HG03159 (cell line): Measurements from ENCODE around the gene RFX7.
"Not testable (repeated sequence)": the region's sequence is repeated elsewhere in the genome, so short reads cannot be mapped to it uniquely, and the experiment has no call there.

Experiments
- ATAC-seq: cut with Tn5 transposase; IDR thresholded peaks from one replicate; pipeline ENCODE4 v1.9.1; 2021; ENCODE audit warnings: mild to moderate bottlenecking, moderate library complexity; ENCODE audit not compliant: unreplicated experiment

The RFX7 gene

DNA sequence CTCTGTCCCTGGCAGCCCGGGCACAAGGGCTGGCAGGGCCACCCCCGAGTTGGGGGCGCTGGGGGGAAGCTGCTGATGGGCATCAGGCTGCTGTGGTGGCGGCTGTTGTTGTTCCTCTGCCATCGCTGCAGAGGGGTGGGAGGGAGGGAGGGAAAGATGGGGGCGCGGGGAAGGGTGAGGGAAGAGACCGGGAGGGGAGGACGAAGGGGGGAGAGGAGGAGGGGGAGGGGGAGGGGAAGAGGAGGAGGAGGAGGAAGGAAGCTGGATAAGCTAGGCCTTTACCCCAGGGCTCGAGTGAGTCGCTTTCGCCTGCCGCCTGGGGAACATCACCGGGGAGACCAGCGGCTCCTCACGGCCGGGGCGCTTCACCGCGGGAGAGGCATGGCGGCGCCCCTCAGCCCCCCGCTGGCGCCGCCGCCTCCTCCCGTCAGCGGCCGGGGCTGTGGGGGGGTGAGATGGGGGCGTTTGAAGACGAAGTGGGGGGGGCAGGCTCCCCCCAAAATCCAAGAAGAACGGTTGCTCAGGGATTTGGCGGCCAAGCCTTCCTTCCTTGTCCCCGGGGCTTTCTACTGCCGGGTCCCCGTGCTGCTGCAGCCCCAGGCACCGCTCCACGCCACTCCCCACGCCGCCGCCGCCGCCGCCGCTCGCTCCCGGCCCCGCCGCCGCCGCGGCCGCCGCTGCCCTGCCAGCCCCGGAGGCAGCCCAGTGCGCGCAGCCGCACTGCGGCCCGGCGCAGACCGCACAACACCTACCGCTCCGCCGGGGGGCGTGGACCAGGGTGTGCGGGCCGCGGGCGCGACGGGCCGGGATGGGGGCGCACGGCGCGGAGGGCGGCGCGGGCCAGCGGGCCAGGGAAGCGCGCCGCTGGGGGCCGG lies at the start of gene RFX7:
Gene RFX7, minus strand, starts transcription at position 717 of the 875 bp plus-strand sequence. Its CDS starts 594 bp downstream, at position 123.
- peak; percentile 51 for ATAC-seq

DNA sequence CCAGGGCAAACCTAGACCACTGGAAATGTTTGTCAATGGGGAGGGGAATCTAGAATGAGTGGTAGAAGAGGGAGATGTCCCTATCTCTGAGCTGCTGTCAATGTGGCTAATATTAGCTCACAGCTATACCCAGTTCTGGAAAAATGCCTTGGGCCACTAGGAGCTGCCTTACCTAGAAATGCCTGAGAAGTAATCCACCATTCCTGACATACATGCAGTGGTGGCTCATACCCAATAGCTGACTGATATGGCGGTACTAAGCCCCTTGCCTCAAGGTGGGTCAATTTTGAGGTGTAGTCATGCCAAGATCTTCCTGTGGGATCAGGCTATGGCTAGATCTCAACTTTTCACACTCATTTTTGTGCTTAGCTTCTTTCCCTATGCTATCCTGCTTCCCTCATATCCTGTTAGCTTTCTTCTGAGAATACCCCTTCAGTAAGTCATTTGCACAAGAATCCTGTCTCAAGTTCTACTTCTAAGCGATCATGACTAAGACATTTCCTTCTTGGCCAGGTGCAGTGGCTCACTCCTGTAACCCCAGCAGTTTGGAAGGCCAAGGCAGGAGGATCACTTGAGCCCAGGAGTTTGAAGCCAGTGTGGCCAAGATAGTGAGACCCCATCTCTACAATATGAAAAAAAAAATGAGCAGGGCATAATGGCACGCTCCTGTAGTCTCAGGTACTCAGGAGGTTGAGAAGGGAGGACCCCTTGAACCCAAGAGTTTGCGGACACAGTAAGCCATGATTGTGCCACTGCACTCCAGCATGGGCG lies 49.1 kb upstream of the RFX7 start:
- no peak for ATAC-seq

GRCh38 chr15:56291741-56292140 lies 48.1 kb upstream of the RFX7 start:
- ATAC-seq: no peak

DNA sequence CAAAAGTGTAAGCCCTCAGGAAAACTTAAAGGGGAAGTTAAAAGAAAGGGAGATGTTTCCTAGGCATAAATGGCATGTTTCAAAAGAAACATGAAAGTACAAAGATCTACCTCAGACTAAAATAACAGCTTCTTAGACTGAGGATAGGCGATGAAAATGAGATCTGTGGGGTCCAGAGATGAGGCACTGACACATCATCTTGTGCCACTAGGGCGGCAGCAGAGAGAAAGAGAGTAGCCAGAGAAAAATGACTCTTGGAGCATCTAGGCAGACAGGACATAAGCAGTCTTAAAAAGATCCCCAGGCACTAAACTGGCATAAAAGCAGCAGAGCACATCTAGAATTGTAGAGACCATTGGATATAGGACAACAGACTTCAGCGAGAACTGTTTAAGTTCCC lies 42.5 kb upstream of the RFX7 start:
- ATAC-seq: no peak

GRCh38 chr15:56281145-56281544 lies 37.5 kb upstream of the RFX7 start:
- ATAC-seq: no peak

GRCh38 chr15:56273724-56274123 lies 30.0 kb upstream of the RFX7 start:
- ATAC-seq: no peak

DNA sequence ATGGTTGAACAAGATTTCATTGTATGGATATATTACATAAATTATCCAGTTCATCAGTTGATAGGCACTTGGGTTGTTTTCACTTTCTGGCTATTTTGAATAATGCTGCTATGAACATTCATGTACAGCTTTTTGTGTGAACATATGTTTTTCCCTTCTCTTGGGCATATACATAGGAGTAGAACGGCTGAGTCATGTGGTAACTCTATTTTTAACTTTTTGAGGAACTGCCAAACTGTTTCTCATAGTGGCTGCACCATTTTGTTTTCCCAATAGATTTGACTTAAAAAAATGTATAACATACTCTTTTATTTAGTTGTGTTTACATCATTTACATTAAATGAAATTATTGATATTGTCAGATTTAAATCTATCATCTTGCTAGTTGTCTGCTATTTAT lies 28.8 kb upstream of the RFX7 start:
- no peak for ATAC-seq

DNA sequence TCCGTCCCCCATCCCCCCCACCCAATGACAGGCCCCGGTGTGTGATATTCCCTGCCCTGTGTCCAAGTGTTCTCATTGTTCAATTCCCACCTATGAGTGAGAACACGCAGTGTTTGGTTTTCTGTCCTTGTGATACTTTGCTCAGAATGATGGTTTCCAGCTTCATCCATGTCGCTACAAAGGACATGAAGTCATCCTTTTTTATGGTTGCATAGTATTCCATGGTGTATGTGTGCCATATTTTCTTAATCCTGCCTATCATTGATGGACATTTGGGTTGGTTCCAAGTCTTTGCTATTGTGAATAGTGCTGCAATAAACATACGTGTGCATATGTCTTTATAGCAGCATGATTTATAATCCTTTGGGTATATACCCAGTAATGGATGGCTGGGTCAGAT lies 22.8 kb upstream of the RFX7 start:
- ATAC-seq: not testable (repeated sequence)

DNA sequence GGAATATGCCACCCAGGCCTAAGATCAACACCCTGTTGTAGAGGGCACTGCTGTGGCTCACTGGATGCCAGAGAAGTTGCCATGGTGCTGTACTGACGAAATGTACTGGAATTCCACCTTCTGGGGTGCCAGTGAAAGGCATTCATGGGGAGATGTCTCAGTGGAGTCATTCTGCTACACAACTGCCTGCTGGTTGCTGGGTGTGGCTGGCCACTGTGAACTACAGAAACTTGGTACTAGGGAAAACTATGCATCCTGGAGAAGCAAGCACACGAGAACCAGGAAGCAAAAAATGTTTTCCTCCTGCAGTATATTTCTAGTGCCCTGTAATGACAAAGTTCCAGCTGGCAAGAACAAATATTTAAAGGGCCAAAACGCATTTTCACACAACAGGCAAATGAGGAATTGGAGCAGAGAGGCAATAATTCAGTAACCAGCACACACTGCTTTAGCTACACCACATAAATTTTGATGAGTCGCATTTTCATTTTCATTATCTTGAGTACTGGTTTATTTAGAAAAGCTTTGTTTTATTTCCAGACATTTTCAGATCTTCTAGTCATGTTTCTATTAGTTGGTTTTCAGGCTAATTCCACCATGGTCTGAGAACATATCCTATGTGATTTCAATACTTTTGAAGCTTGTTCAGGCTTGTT lies 18.3 kb upstream of the RFX7 start:
- no peak for ATAC-seq

DNA sequence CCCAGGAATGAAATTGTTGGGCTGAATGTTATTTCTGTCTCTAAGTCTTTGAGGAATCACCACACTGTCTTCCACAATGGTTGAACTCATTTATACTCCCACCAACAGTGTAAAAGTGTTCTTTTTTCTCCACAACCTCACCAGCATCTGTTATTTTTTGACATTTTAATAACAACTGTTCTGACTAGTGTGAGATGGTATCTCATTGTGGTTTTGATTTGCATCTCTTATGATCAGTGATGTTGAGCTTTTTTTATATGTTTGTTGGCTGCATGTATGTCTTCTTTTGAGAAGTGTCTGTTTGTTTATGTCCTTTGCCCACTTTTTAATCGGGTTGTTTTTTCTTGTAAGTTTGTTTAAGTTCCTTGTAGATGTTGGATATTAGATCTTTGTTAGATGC lies 13.6 kb upstream of the RFX7 start:
- not testable (repeated sequence) for ATAC-seq

DNA sequence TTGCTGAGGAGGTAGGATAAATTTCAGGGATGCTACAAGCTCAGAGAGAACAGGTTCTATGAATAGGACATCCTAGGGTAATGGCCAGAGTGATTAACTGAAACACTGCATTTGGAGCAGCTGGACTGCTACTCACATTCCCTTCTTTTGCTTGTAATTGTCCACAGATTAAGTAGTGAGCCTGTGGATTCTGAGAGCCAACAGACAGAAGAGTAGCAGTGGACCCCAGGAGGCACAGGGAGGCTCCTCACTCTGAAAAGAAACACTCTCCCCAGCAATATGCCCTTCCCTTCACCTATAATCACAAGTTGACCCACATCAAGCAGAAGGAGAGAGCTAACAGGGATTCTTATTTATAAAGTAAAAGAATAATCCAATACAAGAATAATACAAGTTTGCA lies 10.6 kb upstream of the RFX7 start:
- ATAC-seq: no peak

DNA sequence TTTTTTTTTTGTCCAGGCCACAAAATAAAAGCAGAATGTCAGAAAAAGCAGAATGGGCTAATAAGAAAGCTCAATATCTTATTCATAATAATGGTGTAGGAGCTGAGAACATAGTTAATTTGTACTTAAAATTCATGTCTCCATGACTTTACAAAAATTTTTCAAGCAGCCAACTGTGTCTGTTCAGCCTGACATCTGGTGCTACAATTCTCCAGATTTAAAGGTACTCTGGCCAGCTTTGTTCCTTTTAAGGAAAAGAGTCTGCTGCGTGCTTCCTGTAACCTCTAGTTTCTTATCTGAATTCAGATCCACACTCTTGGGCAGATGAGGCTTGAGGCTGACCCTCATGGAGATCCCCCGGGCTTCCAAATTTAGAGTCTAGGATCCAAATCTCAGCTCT lies 8.7 kb upstream of the RFX7 start:
- no peak for ATAC-seq

- ATAC-seq: no peak
These were observed 7.8 kb upstream of the RFX7 start for GRCh38 chr15:56251315-56252095.

DNA sequence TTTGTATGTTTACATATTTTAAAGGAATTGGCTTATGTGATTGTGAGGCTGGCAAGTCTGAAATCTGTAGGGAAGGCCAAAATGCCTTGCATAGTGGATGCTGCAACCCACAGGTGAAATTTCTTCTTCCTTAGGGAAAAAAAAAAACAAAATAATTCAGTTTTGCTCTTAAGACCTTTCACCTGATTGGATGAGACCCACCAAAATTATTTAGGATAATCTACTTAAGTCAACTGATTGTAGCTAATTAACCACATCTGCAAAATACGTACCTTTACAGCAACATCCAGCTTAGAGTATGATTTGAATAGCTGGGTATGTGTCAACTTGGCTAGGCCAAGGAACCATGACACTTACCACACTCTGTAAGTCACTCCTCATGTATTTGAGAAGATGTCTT lies 6.9 kb upstream of the RFX7 start:
- no peak for ATAC-seq

DNA sequence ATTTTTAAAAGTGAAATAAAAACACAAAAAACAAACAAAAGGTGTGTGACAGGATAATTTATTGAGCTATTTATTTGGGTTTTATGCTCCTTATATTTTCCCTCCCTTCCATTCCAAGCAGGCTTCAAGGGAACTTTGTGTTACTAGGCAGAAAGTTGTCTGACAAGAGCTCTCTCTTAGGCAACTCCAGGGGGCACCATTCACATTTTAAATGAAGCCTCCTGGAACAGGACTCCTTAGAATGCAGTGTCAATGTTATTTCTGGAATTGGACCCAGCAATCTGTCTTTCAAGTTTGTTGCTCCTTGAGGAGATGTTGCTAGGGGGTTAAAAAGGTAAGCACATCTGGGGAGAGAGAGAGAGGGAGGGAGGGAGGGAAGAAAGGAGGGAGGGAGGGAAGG lies 5.4 kb upstream of the RFX7 start:
- ATAC-seq: no peak

DNA sequence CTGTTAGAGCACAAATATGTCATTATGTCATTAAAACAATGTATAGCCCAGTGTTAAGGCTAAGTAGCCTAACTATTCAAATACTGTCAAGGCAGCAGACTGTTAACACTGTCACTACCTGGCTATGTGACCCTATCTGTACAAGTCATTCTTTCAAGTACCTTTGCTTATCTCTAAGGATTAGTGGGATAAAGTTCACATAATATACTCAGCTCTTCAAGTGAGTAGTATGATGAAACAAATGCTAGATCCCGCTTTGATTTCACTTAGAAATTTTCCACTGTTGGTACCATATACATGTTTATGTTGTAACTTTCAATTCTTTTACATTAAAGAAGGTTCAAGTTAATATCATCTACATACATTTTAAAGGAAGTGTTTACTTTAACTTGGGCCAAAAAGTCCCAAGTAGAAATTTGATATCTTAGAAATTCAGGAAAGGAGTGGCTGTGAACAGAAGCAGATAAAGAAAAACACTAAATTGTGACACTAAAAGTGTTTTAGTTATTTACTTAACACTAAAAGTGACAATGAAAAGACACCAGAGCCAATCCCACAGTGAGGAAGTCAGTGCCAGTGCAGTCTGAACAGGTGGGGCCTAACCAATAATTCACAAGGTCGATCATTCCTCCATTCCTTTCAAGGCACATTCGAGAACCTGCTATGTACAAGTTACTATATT lies 4.8 kb upstream of the RFX7 start:
- no peak for ATAC-seq

- ATAC-seq: no peak
These were observed 3.6 kb upstream of the RFX7 start for GRCh38 chr15:56247266-56247665.

DNA sequence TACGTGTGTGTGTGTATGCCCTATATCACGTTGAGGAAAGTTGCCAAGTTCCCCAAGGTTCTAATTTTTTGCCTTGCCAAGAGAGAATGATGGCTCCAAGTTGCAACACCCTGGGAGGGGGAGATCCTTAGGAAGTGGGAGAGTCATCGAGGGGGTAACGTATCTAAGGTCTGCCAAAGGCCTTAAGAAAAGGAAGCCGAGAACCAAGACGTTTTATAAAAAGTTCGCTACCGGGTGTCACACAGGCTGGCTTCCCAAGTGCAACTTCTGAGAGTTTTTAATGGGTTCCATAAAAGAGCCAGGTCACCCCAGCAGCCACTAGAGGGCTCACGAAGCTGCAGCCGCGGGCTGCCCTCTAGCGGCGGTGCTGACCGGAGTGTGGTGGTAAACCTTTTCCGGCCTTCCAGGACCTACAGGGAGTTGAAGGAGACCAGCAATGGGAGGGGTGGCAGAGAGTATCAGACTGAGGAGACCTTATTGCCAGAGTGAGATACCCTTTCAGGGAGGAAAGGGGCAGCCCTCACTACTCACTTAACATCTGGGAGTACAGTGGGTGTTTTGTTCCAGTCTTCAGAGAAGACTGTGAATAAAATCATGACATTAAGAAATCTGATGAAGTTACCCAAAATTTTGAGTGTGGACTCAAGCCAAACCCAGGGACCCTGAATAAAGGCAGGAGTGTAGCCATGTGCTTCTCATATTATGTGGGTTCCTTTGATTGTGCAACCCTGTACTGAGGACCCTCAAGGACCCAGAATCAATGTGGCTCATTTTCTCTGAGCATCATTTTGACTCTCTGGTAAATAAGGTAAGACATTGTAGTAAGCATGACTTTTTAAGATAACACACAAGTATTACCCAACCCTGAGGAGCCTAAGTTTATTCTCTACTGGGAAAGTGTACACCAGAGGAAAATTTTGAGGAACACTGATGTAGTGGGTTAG lies 2.5 kb upstream of the RFX7 start:
- ATAC-seq: peak; percentile 61
